NCI-H82 (cell line): ENCODE measurements around the gene TNFSF13.
"Not testable (repeated sequence)": the region's sequence is repeated elsewhere in the genome, so short reads cannot be mapped to it uniquely, and the experiment has no call there.

Experiments used
- DNase-seq: peaks from one replicate; lab custom pipeline; 2025; lab: John Stamatoyannopoulos, UW

TNFSF13 gene

DNA sequence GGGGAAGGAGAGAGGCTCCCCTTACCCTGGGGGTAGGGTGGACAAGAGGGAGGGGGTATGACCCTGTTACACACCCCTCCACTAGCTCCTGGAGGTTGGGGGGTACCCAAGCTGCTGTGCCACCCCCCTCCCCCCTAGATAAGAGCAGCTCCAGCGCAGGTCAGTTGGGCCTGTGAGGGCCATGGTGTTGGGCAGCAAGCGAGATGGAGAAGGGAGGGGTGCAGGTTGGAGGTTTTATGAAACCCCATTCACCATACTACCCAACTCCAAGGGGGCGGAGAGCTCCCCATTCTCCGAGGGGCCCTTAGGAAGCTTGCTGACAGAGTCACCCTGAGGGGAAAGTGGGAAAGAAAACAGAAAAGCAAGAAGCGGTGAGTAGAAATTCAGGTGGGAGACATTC lies 33.0 kb downstream of the TNFSF13 start:
- DNase-seq: no peak

GRCh38 chr17:7592422-7593021 lies 34.0 kb downstream of the TNFSF13 start:
- DNase-seq: no peak

DNA sequence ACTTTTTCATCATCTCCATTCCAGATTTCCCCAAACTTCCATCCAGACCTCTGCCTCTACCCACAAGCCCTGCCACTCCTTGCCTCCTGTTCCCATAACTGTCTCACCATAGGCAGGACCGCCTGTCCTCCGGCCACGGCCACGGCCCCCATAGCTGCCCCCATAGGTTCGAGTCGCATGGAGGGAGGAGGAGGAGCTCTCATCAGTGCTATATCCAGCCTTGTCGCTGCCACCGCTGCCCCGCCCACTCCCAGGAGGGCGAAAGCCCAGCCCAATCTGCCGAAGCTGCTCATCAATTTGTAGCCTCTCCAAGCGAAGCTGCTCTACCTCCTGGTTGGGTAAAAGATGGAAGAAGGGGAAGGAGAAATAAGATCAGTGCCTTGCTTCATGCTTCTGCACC lies 34.7 kb downstream of the TNFSF13 start:
- DNase-seq: no peak

DNA sequence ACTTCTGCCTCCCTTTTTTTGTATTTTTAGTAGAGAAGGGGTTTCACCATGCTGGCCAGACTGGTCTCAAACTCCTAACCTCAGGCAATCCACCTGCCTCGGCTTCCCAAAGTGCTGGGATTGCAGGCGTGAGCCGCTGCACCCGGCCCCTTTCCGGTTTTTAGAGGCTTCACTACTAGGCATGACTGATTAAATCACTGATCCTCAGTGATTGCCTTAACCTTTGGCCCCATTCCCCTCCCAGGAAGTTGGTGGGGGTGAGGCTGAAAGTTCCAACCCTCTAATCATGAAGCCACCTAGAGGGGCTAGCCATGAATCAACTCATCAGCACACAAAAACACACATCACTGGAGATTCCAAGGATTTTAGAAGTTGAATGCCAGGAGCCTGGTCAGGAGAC lies 39.0 kb downstream of the TNFSF13 start:
- not testable (repeated sequence) for DNase-seq

DNA sequence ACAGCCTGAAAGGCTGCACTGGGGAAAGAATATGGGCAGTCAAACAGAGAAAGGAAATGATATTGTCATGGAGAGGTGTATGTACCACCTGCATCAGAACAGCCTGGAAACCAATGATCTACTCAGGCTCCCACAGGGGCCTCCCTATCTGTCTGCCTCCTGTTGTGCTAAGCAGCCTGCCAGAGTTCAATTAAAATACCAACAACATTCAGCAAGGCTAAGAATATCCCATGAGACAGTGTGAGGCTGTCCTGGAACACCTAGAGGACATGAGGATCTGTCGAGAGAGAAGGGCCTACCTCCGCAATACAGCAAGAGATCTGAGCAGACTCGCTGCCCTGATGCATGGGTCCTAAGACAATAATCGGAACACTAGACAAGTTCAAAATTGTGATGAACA lies 47.7 kb downstream of the TNFSF13 start:
- no peak for DNase-seq

DNA sequence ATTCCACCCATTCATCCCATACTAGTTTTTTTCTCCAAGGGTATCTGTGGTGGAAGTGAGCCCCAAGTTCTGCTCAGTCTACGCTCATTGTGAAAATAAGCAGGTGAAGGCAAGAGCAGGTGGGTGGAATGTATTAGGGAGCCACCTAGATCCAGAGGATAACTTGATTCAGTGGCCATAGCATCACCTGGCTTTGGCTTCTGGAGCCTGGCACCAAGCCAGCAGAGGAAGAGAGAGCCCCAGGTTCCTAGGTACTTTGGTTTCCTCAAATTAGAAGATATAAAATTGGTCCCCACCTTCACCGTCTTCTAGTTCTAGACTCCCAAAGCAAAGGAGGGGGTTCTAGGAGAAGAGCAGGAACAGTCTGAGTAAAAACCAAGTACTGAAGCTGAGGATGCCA lies 52.1 kb downstream of the TNFSF13 start:
- no peak for DNase-seq
